Activated CD8-positive, alpha-beta T cell treated with anti-CD3 and anti-CD28 coated beads for 36 hours (primary cell): ENCODE measurements around the gene CSTF2T. TPM values are rescaled to one million over a fixed set of nuclear protein-coding genes. Genes with fewer than 3 reads are reported as not detected.

Source experiments
- ATAC-seq: fragments of 200-7000 bp; cut with Tn5 transposase; one replicate; pipeline ENCODE4 v1.10.0; 2021; ENCODE audit warnings: mild to moderate bottlenecking, moderate library complexity
- CTCF ChIA-PET: fragments of 350-600 bp; sonication (Branson Sonifier 250); formaldehyde crosslinking; loops from one replicate; lab custom pipeline; 2021; ENCODE audit warnings: antibody characterized with exemption; lab: Charles Lee
- POLR2A ChIA-PET: fragments of 350-600 bp; sonication (Branson Sonifier 250); formaldehyde crosslinking; loops from one replicate; lab custom pipeline; 2021; ENCODE audit warnings: antibody characterized with exemption; lab: Charles Lee
- DNase-seq: peaks from one replicate; pipeline ENCODE4 v3.0.0-alpha.2; 2020
- H3K27ac Mint-ChIP-seq: one replicate; pipeline ENCODE4 v1.8.0; 2021; ENCODE audit warnings: mild to moderate bottlenecking, mixed read lengths
- H3K27me3 Mint-ChIP-seq: one replicate; pipeline ENCODE4 v1.8.0; 2021; ENCODE audit warnings: mixed read lengths
- H3K36me3 Mint-ChIP-seq: one replicate; pipeline ENCODE4 v1.8.0; 2021; ENCODE audit warnings: low read depth, mixed read lengths
- H3K4me1 Mint-ChIP-seq: one replicate; pipeline ENCODE4 v1.8.0; 2021; ENCODE audit warnings: low read depth, mixed read lengths
- H3K4me3 Mint-ChIP-seq: one replicate; pipeline ENCODE4 v1.8.0; 2021; ENCODE audit warnings: mild to moderate bottlenecking, moderate library complexity, mixed read lengths
- H3K9me3 Mint-ChIP-seq: one replicate; pipeline ENCODE4 v1.8.0; 2021; ENCODE audit warnings: mixed read lengths
- intact Hi-C: fragments of 100-400 bp; cut with micrococcal nuclease; formaldehyde crosslinking; loops from one replicate; pipeline ENCODE4 v1.10.0; 2022
- total RNA-seq, 2 experiments: library from RNA; stranded (reverse); gene quantifications; one replicate each; pipeline ENCODE4 v1.2.3, GENCODE V29; 2021
- TF ChIP-seq, protein P1 (sequence below): fragments of 200-600 bp; IDR thresholded peaks from one replicate; pipeline ENCODE4 v1.8.0; 2022; ENCODE audit warnings: antibody characterized with exemption, mild to moderate bottlenecking

Gene CSTF2T
- total RNA-seq, 2 experiments from 2014 or later, result 21.2 to 21.7 TPM

DNA sequence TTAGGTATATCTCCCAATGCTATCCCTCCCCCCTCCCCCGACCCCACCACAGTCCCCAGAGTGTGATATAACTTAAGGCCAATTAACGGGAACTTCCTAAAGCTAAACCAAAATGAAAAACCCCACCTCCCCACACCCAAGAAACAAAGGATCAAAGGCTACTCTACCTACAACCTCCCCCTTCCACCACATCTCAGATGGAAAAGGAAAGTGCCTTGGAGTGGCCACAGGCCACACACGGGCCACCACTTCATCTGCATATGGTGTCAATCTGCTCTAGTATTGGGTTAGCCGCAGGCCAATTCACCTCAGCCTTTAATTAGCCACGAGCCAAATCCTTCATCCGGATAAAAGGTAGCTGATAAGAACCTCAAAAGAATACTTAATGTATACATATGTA, 19.6 kb downstream of the CSTF2T start:
- CTCF ChIA-PET, result no interaction called here

DNA sequence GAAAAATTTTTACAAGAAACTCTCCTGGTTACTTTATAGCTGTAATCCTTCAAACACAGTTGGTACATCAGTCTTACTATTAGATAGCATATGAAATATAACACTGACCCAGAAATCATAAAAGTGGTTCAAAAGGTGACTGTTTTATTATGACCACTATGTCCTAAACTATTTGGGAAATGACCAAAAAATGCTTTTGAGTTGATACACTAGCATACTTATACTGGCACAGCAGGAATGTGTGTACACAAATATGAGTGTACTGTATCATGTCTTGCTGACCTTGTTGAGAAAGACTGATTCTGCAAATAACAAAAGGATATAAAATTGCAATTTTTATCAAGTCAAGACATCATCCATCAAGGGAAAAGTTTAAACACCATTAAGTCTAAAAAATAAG, 24.3 kb downstream of the CSTF2T start:
- no peak overlapping the region for H3K27ac Mint-ChIP-seq
- H3K9me3 Mint-ChIP-seq, result no peaks in the 10 kb centered on the region
- no peaks in the 10 kb centered on the region for H3K4me1 Mint-ChIP-seq
- no peak overlapping the region for H3K4me3 Mint-ChIP-seq
- ATAC-seq (no peak), DNase-seq (no peak)
- no peaks in the 10 kb centered on the region for H3K36me3 Mint-ChIP-seq
- intact Hi-C loops, result no loop called here
- CTCF ChIA-PET, result no interaction called here
- TF ChIP-seq, protein P1, sequence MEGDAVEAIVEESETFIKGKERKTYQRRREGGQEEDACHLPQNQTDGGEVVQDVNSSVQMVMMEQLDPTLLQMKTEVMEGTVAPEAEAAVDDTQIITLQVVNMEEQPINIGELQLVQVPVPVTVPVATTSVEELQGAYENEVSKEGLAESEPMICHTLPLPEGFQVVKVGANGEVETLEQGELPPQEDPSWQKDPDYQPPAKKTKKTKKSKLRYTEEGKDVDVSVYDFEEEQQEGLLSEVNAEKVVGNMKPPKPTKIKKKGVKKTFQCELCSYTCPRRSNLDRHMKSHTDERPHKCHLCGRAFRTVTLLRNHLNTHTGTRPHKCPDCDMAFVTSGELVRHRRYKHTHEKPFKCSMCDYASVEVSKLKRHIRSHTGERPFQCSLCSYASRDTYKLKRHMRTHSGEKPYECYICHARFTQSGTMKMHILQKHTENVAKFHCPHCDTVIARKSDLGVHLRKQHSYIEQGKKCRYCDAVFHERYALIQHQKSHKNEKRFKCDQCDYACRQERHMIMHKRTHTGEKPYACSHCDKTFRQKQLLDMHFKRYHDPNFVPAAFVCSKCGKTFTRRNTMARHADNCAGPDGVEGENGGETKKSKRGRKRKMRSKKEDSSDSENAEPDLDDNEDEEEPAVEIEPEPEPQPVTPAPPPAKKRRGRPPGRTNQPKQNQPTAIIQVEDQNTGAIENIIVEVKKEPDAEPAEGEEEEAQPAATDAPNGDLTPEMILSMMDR, result no peak
- H3K27me3 Mint-ChIP-seq, result peaks cover 16% of the 10 kb centered on the region
- POLR2A ChIA-PET, result no interaction called here

More for the DNA sequence above, 19.6 kb downstream of the CSTF2T start:
- TF ChIP-seq, protein P1, result no peak
- Mint-ChIP-seq H3K36me3 (no peaks in the 10 kb centered on the region), H3K27me3 (peaks cover 23% of the 10 kb centered on the region), H3K4me1 (no peaks in the 10 kb centered on the region), H3K4me3 (no peak overlapping the region), H3K27ac (no peak overlapping the region), H3K9me3 (no peaks in the 10 kb centered on the region)
- intact Hi-C loops, result no loop called here
- no peak for DNase-seq
- POLR2A ChIA-PET, result no interaction called here
- no peak for ATAC-seq

DNA sequence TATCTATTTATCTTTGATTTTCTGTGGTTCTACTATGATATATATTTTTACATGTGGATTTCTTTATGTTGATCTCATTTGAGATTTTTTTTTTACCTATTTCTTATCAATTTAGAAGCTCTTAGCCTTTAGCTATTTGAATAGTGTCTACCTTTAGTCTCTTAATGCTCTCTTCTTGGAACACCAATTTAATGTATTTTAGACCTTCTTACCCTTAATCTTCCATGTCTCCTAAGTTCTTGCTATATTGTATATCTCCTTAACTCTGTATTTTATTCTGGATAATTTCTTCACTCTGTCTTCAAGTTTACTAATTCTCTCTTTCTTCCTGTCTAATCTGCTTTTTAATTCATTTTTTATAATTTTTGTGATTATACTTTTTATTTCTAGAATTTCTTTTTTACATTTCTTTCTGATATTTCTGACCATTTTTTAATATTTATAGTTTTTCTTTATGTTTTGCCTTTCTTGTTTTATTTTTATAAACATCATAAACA, 27.3 kb downstream of the CSTF2T start:
- ChIA-PET CTCF (no interaction called here), POLR2A (no interaction called here)
- Mint-ChIP-seq H3K27me3 (peaks cover 5% of the 10 kb centered on the region), H3K36me3 (no peaks in the 10 kb centered on the region), H3K4me3 (no peak overlapping the region), H3K27ac (no peak overlapping the region), H3K4me1 (no peaks in the 10 kb centered on the region), H3K9me3 (no peaks in the 10 kb centered on the region)
- no peak for DNase-seq
- ATAC-seq, result no peak
- TF ChIP-seq, protein P1, result no peak
- intact Hi-C loops, result no loop called here

DNA sequence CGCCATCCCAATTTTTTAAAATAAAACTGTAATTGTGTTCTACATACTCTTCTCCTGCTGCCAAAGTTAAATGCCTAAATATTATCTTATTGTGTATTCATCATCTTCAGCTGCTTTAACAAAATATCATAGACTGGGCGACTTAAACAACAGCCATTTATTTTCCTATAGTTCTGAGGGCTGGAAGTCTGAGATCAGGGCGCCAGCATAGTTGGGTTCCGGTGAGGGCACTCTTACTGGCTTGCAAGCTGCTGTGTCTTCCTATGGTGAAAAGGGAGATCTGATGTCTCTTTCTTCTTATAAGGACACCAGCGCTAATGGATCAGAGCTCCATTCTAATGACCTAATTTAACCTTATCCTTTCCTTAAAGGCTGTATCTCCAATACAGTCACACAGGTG, 30.4 kb downstream of the CSTF2T start:
- H3K4me1 Mint-ChIP-seq, result no peaks in the 10 kb centered on the region
- intact Hi-C loops, result no loop called here
- TF ChIP-seq, protein P1, result no peak
- ATAC-seq (no peak), DNase-seq (no peak)
- no peaks in the 10 kb centered on the region for H3K9me3 Mint-ChIP-seq
- POLR2A ChIA-PET, result no interaction called here
- CTCF ChIA-PET, result no interaction called here
- no peak overlapping the region for H3K27ac Mint-ChIP-seq
- H3K27me3 Mint-ChIP-seq, result peaks cover 5% of the 10 kb centered on the region
- H3K4me3 Mint-ChIP-seq, result no peak overlapping the region
- no peaks in the 10 kb centered on the region for H3K36me3 Mint-ChIP-seq

DNA sequence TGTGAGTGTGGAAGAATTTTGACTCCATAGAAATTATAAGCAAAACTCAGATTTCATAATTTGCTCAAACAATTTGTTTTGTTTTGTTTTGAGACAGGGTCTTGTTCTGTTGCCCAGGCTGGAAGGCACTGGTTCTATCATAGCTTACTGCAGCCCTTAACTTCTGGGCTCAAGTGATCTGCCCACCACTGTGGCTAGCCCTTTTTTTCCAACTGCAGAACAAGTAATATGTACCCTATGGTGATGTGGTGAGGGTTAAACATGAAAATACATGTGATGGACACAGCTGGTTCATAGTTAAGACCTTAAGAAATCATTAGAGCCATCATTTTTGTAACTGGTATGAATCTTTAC, 31.1 kb downstream of the CSTF2T start:
- intact Hi-C loops, result no loop called here

More for the DNA sequence above, 31.1 kb downstream of the CSTF2T start:
- ChIA-PET POLR2A (no interaction called here), CTCF (no interaction called here)
- Mint-ChIP-seq H3K4me1 (no peaks in the 10 kb centered on the region), H3K4me3 (no peak overlapping the region), H3K9me3 (no peaks in the 10 kb centered on the region), H3K27me3 (peaks cover 5% of the 10 kb centered on the region), H3K36me3 (no peaks in the 10 kb centered on the region), H3K27ac (no peak overlapping the region)
- TF ChIP-seq, protein P1, result no peak
- DNase-seq (no peak), ATAC-seq (no peak)
